ENCODE measurements around the gene CAV2.

The CAV2 gene

DNA sequence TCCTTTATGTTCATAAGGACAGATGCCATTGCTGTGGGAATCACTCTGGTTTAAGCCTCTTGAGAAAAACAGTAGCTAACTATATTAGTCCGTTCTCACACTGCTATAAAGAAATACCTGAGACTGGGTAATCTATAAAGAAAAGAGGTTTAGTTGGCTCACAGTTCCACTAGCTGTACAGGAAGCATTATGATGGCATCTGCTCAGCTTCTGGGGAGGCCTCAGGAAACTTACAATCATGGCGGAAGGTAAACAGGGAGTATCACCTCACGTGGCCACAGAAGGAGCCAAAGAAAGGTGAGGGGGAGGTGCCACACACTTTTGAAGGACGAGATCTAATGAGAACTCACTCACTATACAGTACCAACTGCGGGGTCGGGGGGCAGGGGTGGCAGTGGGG lies 2.9 kb upstream of the CAV2 start:
- no peak for DNase-seq

DNA sequence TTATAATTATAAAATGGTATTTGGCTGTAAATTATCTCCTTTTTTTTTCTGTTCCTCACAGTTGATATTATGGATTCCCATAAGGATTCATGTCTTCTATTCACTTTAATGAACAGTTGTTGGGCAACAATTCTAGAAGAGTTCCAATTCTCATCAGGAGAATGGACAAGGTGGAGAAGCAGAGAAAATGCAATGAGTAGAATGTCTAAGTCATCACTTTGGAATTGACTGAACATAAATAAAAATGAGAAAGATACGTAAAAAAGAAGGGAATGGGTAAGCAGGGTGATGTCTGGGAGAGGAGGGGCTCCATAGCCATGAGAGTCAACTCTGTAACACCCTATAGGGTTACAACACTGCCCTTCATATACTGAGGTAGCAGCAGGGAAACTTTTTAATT lies 1.8 kb upstream of the CAV2 start:
- no peak for DNase-seq

- DNase-seq: peak; percentile 51
These were observed 728 bp downstream of the CAV2 start for GRCh38 chr7:116500078-116500853.

- DNase-seq: no peak
These were observed 2.1 kb downstream of the CAV2 start for GRCh38 chr7:116501425-116502167.

- DNase-seq: no peak
These were observed 2.9 kb downstream of the CAV2 start for GRCh38 chr7:116502201-116503096.

GRCh38 chr7:116503835-116504234 lies 4.3 kb downstream of the CAV2 start:
- DNase-seq: no peak

- DNase-seq: no peak
These were observed 5.7 kb downstream of the CAV2 start for GRCh38 chr7:116505278-116505677.

DNA sequence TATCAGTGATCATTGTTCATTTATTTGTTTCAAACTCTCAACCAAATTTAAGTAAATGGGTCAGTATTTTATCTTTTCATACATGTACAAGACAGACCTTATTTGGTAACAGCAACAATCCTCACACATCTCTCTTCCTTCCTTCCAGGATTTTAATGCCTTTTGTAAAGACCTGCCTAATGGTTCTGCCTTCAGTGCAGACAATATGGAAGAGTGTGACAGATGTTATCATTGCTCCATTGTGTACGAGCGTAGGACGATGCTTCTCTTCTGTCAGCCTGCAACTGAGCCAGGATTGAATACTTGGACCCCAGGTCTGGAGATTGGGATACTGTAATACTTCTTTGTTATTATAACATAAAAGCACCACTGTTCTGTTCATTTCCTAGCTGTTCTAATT lies 6.3 kb downstream of the CAV2 start:
- no peak for DNase-seq

- DNase-seq: no peak
These were observed 10.5 kb downstream of the CAV2 start for GRCh38 chr7:116509982-116510579.

- no peak for DNase-seq
These were observed 11.3 kb downstream of the CAV2 start for GRCh38 chr7:116510795-116511194.

- DNase-seq: no peak
These were observed 12.3 kb downstream of the CAV2 start for GRCh38 chr7:116511552-116512519.

GRCh38 chr7:116512520-116513188 lies 13.1 kb downstream of the CAV2 start:
- DNase-seq: no peak

- DNase-seq: no peak
These were observed 16.0 kb downstream of the CAV2 start for GRCh38 chr7:116515584-116515983.

DNA sequence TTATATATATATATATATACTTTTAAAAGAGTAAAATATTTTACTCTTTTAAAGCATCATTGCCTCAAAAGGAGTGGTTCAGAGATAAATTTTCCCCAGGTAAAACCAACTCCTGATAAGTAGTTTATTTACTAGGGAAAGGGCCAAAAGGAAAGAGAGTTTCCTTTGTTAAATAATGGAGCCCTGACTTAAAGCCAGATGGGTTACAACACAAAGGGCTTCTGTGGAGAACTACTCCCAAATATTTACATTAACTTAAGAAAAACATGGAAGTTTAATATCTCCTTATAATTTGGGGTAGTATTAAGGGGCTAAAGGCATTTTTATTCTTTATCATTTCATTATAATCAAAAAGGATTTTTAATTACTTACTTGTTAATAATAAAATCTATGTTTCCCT lies 16.8 kb downstream of the CAV2 start:
- DNase-seq: no peak

DNA sequence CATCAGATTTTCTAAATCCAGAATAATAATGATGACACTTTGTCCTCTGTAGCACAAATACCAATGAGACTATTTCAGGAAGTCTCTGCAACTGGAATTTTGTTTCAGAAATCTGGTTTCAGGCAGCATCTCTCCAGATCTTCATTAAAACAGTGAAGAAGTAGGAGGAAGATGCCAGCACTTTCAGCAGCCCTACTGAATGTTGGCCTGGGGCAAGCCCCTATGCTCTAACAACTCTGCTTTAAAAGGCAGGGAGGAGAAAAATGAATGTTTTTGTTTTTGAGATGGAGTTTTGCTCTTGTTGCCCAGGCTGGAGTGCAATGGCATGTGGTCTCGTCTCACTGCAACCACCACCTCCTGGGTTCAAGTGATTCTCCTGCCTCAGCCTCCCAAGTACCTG lies 18.1 kb downstream of the CAV2 start:
- DNase-seq: no peak

DNA sequence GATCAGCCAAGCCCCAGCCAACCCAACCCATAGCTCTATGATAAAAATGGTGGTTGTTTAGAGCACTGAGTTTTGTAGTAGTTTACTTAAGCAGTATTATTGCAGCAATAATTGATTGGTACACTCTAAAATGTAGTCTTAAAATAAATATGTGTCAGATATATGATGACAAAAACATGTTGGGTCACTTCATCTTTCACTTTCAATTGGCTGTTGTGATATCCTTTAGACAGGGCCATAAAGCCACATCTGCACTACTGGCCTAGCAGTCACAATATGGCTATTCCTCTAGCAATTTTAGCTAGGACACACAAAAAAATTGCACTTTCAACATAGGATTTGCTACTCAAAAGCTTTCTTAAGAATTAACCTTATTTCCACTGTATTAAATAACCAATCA lies 19.4 kb downstream of the CAV2 start:
- DNase-seq: no peak

- no peak for DNase-seq
These were observed 21.6 kb downstream of the CAV2 start for GRCh38 chr7:116521046-116521664.

- DNase-seq: no peak
These were observed 22.7 kb downstream of the CAV2 start for GRCh38 chr7:116522247-116522646.

GRCh38 chr7:116524221-116524608 lies 24.7 kb downstream of the CAV2 start:
- no peak for DNase-seq

DNA sequence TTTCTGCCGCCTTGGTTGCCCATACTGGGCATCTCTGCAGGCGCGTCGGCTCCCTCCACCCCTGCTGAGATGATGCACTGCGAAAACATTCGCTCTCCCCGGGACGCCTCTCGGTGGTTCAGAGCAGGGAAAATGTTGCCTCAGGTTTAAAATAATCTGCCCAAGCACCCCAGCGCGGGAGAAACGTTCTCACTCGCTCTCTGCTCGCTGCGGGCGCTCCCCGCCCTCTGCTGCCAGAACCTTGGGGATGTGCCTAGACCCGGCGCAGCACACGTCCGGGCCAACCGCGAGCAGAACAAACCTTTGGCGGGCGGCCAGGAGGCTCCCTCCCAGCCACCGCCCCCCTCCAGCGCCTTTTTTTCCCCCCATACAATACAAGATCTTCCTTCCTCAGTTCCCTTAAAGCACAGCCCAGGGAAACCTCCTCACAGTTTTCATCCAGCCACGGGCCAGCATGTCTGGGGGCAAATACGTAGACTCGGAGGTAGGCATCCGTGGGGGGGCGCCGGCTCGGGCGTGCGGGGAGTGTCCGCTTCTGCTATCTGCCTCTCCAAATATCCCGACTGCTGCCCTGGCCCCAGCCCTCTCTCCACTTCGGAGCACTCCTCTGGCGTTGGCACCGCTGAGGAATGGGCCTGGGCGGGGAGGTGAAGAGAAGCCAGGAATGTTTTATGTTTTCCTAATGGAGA lies 25.2 kb downstream of the CAV2 start, which contains the start of gene CAV1:
Gene CAV1, plus strand, starts transcription at position 428 of the 689 bp plus-strand sequence. Its CDS starts 27 bp downstream, at position 455.
- peak; percentile 22 for DNase-seq
